ENCODE results near the gene TCP11.

- no peak for TF ChIP-seq ZBTB7A (CRISPR knock-in tag; IDR thresholded peaks at IDR 0.05)
- no peak for TF ChIP-seq NFYB (CRISPR knock-in tag; IDR thresholded peaks at IDR 0.05)
- no peak for TF ChIP-seq ZNF619 (CRISPR knock-in tag; IDR thresholded peaks at IDR 0.05)
These were observed 4.6 kb upstream of the TCP11 start for GRCh38 chr6:35145757-35146156.

Data from HepG2 (cell line).